ENCODE measurements around the gene MR1.

DNA sequence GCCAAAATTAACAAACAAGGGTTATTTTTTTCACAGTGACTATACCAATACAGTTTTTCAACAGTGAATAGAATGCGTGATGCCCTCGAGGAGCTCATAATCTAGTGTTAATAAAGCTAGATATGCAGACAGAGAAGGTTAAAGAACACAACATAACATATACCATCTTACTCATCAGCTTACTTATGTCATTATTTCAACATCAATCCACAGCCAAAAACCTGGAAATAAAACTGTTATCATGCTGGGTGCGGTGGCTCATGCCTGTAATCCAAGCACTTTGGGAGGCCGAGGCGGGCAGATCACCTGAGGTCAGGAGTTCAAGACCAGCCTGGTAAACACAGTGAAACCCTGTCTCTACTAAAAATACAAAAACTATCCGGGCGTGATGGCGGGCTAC lies 17.2 kb upstream of the MR1 start:
- TF ChIP-seq, protein P1, sequence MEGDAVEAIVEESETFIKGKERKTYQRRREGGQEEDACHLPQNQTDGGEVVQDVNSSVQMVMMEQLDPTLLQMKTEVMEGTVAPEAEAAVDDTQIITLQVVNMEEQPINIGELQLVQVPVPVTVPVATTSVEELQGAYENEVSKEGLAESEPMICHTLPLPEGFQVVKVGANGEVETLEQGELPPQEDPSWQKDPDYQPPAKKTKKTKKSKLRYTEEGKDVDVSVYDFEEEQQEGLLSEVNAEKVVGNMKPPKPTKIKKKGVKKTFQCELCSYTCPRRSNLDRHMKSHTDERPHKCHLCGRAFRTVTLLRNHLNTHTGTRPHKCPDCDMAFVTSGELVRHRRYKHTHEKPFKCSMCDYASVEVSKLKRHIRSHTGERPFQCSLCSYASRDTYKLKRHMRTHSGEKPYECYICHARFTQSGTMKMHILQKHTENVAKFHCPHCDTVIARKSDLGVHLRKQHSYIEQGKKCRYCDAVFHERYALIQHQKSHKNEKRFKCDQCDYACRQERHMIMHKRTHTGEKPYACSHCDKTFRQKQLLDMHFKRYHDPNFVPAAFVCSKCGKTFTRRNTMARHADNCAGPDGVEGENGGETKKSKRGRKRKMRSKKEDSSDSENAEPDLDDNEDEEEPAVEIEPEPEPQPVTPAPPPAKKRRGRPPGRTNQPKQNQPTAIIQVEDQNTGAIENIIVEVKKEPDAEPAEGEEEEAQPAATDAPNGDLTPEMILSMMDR (IDR thresholded peaks at IDR 0.05), result no peak
- TF ChIP-seq POLR2A (IDR thresholded peaks at IDR 0.05), result no peak

Data from testis (tissue), 2 donors.